ENCODE data around the gene FOXJ1. TPM values are rescaled to one million over a fixed set of nuclear protein-coding genes. Genes with fewer than 3 reads are reported as not detected.

FOXJ1 gene
- total RNA-seq, 1 experiment from 2014 or later, result 4.0 TPM

- no peak overlapping the region for H2AFZ ChIP-seq (ENCODE audit: low read length)
- H3K4me3 Mint-ChIP-seq, result no peak overlapping the region
- H3K23me2 ChIP-seq (ENCODE audit: insufficient read length, low read depth, low read length, poor library complexity, severe bottlenecking), result no peaks in the 10 kb centered on the region
- H2AK5ac ChIP-seq (ENCODE audit: insufficient read length, low read length), result no peak overlapping the region
- no peak overlapping the region for H2BK20ac ChIP-seq (ENCODE audit: low read depth, low read length, poor library complexity, severe bottlenecking)
- no peak overlapping the region for H3K14ac ChIP-seq (ENCODE audit: insufficient read depth, low read length)
- H3K4ac ChIP-seq (ENCODE audit: low read depth, low read length), result no peak overlapping the region
- H3K27ac ChIP-seq (ENCODE audit: insufficient read length, low read depth, low read length), result no peak overlapping the region
- no peak overlapping the region for H3T11ph ChIP-seq (ENCODE audit: low read length)
- no peak for TF ChIP-seq CTCF (conservative IDR thresholded peaks at IDR 0.05)
- H4K8ac ChIP-seq (replicated peaks; ENCODE audit: insufficient read length, low read depth, low read length), result no peak overlapping the region
- no peaks in the 10 kb centered on the region for H3K9me3 Mint-ChIP-seq
- no peak overlapping the region for H2BK5ac ChIP-seq (ENCODE audit: insufficient read length, low read length)
- H4K5ac ChIP-seq (ENCODE audit: insufficient read length, low read depth, low read length), result no peak overlapping the region
- no peaks in the 10 kb centered on the region for H3K27me3 ChIP-seq (ENCODE audit: insufficient read depth, low read length)
- H3K4me2 ChIP-seq (ENCODE audit: insufficient read depth, insufficient read length, low read length), result no peak overlapping the region
- no CpG with 5 or more reads among the region's 4 CpGs for WGBS (ENCODE audit: extremely low coverage, insufficient read length, low lambda C conversion rate)
- H3K27ac Mint-ChIP-seq, result no peak overlapping the region; a peak in 1 of 7 replicates
- peaks cover 14 to 24% of the 10 kb centered on the region in 2 experiments for H3K4me1 Mint-ChIP-seq
- no peak overlapping the region for H3K9ac ChIP-seq (ENCODE audit: extremely low read depth, insufficient read length, low read length)
- no peaks in the 10 kb centered on the region for H3K79me1 ChIP-seq (ENCODE audit: insufficient read depth, low read depth, low read length, poor library complexity, severe bottlenecking)
- H3K4me1 ChIP-seq (ENCODE audit: insufficient read depth, low read length), result no peaks in the 10 kb centered on the region; the same call in 1 of the 2 replicates
- H2BK120ac ChIP-seq (ENCODE audit: low read depth, low read length, poor library complexity, severe bottlenecking), result no peak overlapping the region
- no peak overlapping the region for H4K91ac ChIP-seq (ENCODE audit: insufficient read length, low read depth, low read length)
- no peaks in the 10 kb centered on the region for H3K79me2 ChIP-seq (ENCODE audit: insufficient read depth, low read length)
- H3K27me3 Mint-ChIP-seq (ENCODE audit: low read depth), result no peaks in the 10 kb centered on the region; the same call in 1 of the 2 replicates
- H2BK12ac ChIP-seq (ENCODE audit: insufficient read length, low read depth, low read length), result no peak overlapping the region
- DNase-seq, result no peak
- no peak overlapping the region for H2BK15ac ChIP-seq (ENCODE audit: low read depth, low read length)
- H3K18ac ChIP-seq (ENCODE audit: insufficient read length, low read depth, low read length), result no peak overlapping the region
- no peaks in the 10 kb centered on the region for H3K36me3 Mint-ChIP-seq (ENCODE audit: insufficient read depth in 1 of 3, low read depth in 3 of 3)
- no peaks in the 10 kb centered on the region for H3K9me3 ChIP-seq (ENCODE audit: control insufficient read depth, low read depth, low read length)
- no peaks in the 10 kb centered on the region for H4K20me1 ChIP-seq (ENCODE audit: control insufficient read depth, insufficient read depth, insufficient read length)
- H3K56ac ChIP-seq (ENCODE audit: insufficient read length, low read depth, low read length), result no peak overlapping the region
- H3K23ac ChIP-seq (ENCODE audit: insufficient read length, low read depth, low read length), result no peak overlapping the region
Observed at GRCh38 chr17:76163919-76164318, 22.9 kb upstream of the FOXJ1 start.

Data from H9 (cell line).